Breast epithelium (tissue), 4 donors: ENCODE measurements around the gene AKAP3. TPM values are rescaled to one million over a fixed set of nuclear protein-coding genes. Genes with fewer than 3 reads are reported as not detected.

Experiments used
- DNase-seq, 2 donors: peaks; one replicate each; pipeline ENCODE4 v3.0.0-alpha.2; 2019; ENCODE audit warnings: low spot score in 2 of 2
- H3K27ac ChIP-seq, 2 donors: fragments of 200-600 bp; sonication (generic) in 1 of 2; one replicate each; pipeline ENCODE4 v1.5.1; 2016 to 2019; ENCODE audit warnings: mild to moderate bottlenecking in 1 of 2
- H3K27me3 ChIP-seq, 2 donors: fragments of 200-600 bp; sonication (generic) in 1 of 2; one replicate each; pipeline versions ENCODE4 v1.5.1 to v1.6.0; 2017 to 2019; ENCODE audit warnings: control low read depth in 1 of 2, mild to moderate bottlenecking in 1 of 2
- H3K36me3 ChIP-seq: fragments of 200-600 bp; one replicate; pipeline ENCODE4 v1.5.1; 2019
- H3K4me1 ChIP-seq, 2 donors: fragments of 200-600 bp; sonication (generic); one replicate each; pipeline ENCODE4 v1.5.1; 2016 to 2019; ENCODE audit warnings: control low read depth in 1 of 2
- H3K4me3 ChIP-seq, 3 donors: fragments of 200-600 bp; sonication (generic); 1 replicate in 2 of 3; 2 replicates in 1 of 3; pipeline ENCODE4 v1.5.1; 2016 to 2019; ENCODE audit warnings: mild to moderate bottlenecking in 3 of 3, moderate library complexity in 2 of 3
- H3K9me3 ChIP-seq, 2 donors: fragments of 200-600 bp; sonication (generic) in 1 of 2; one replicate each; pipeline ENCODE4 v1.5.1; 2016 to 2019; ENCODE audit warnings: control low read depth in 1 of 2
- POLR2A ChIP-seq: fragments of 450-650 bp; IDR thresholded peaks from one replicate; pipeline ENCODE4 v1.6.1; 2016; ENCODE audit warnings: antibody characterized with exemption, mild to moderate bottlenecking, moderate library complexity
- POLR2AphosphoS5 ChIP-seq, 3 donors: sonication (generic); formaldehyde crosslinking; IDR thresholded peaks; one replicate each; pipeline ENCODE4 v1.6.1; 2017; ENCODE audit warnings: antibody characterized with exemption in 3 of 3
- intact Hi-C: fragments of 100-400 bp; cut with DNase I; formaldehyde crosslinking; loops from one replicate; pipeline ENCODE4 v1.15.1; 2023; ENCODE audit warnings: low total_unique reads
- total RNA-seq, 3 donors: library from RNA; depleted of rRNA; stranded (reverse); fragments of >200 nt; gene quantifications; one replicate each; pipeline ENCODE4 v1.1.0, GENCODE V29; 2016
- TF ChIP-seq, protein P1 (sequence below), 3 donors: fragments of 450-650 bp; IDR thresholded peaks; one replicate each; pipeline ENCODE4 v1.5.1; 2016 to 2017; ENCODE audit warnings: antibody characterized with exemption in 3 of 3, mild to moderate bottlenecking in 3 of 3, moderate library complexity in 3 of 3

Gene AKAP3
- total RNA-seq, 3 donors from 2014 or later: 0.33 to 2.2 (median 2.2) TPM

DNA sequence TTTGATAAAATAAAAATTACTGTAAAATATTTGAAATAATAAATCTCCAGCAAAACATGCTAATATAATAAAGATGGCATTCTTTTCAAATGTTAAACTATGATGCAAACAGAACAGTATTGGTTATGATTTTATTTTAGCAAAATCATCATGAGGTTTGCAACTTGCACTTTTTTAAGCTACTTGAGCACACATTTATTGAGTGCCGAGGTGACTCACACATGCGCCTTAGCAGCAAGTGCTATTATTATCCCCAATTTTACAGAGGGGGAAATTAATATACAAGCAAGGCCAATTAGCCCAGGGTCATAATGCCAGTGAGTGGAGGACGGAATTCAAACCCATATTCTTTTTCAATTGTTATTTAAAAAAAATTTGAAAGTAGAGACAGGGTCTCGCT is 79.6 kb downstream of the AKAP3 start:
- Histone ChIP-seq H3K4me1 (no peaks in the 10 kb centered on the region), H3K4me3 (no peak overlapping the region), H3K27ac (no peak overlapping the region), H3K9me3 (no peaks in the 10 kb centered on the region), H3K27me3 (no peaks in the 10 kb centered on the region), H3K36me3 (no peaks in the 10 kb centered on the region)
- intact Hi-C loops: no loop called here
- no peak for TF ChIP-seq POLR2A
- TF ChIP-seq, protein P1, sequence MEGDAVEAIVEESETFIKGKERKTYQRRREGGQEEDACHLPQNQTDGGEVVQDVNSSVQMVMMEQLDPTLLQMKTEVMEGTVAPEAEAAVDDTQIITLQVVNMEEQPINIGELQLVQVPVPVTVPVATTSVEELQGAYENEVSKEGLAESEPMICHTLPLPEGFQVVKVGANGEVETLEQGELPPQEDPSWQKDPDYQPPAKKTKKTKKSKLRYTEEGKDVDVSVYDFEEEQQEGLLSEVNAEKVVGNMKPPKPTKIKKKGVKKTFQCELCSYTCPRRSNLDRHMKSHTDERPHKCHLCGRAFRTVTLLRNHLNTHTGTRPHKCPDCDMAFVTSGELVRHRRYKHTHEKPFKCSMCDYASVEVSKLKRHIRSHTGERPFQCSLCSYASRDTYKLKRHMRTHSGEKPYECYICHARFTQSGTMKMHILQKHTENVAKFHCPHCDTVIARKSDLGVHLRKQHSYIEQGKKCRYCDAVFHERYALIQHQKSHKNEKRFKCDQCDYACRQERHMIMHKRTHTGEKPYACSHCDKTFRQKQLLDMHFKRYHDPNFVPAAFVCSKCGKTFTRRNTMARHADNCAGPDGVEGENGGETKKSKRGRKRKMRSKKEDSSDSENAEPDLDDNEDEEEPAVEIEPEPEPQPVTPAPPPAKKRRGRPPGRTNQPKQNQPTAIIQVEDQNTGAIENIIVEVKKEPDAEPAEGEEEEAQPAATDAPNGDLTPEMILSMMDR (IDR thresholded peaks at IDR 0.05): no peak
- TF ChIP-seq POLR2AphosphoS5 (IDR thresholded peaks at IDR 0.05): no peak
- DNase-seq: no peak

DNA sequence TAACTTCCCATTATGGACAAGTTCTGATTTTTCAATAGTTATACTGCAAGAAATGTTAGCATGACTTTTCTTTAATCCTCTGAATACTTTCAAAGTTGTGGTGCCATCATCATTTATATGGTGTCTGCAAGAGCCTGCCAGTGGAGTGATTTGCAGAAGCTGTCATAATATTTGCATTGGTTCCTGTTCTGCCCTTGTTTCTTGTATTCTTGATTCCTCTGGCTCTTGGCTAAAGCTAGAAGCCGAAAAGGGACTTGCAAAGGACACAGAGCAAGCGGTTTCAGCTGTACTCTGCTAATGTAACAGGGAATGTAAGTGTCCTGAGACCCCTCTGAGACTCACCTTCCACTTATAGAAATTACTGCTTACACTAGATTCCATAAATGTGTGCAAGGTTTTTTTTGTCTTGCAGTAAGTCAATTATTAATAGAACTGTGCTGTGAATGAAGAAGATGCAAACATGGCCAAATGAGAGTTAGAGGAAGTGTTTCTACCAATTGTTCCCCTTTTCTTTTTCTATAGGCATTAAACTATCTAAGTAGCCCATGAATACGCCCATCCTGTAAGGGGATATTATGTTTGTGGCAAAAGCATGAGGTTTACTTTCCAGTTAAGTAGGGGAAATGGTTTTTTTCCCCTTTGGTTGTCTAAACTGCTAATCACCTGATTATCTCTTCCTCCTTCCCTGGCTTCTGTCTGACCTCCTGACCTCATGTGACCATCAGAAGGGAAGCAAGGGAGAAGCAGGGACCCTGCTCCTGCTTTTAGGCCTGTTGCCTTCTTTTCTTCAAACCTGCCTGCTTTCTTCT is 81.6 kb downstream of the AKAP3 start:
- Histone ChIP-seq H3K4me3 (no peak overlapping the region), H3K9me3 (no peaks in the 10 kb centered on the region), H3K27me3 (no peaks in the 10 kb centered on the region), H3K36me3 (no peaks in the 10 kb centered on the region), H3K4me1 (no peaks in the 10 kb centered on the region), H3K27ac (no peak overlapping the region)
- TF ChIP-seq, protein P1 (IDR thresholded peaks at IDR 0.05): no peak
- TF ChIP-seq POLR2AphosphoS5 (IDR thresholded peaks at IDR 0.05) (no peak), POLR2A (no peak)
- DNase-seq: no peak
- intact Hi-C loops: no loop called here

DNA sequence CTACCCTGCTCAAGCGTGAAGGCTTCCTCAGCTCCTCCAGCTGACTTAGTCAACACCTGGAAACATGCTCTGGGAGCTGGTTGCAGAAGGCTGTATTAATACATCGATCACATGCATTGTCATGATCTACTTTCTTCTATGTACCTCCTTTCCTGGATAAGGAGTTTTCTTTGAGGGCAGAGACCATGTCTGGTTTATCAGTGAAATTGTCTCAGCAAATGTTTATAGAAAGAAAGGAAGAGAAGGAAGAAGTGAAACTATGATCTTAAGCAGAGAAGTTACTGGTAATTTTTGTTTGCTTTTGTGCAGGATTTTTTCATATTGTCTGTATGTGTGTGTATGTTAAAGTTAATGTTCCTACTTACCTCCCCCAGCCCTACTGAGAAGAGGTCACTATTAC is 82.4 kb downstream of the AKAP3 start:
- no peak overlapping the region for H3K27ac ChIP-seq
- no peak for DNase-seq

More for the DNA sequence above, 82.4 kb downstream of the AKAP3 start:
- TF ChIP-seq POLR2AphosphoS5 (IDR thresholded peaks at IDR 0.05) (no peak), POLR2A (no peak)
- TF ChIP-seq, protein P1 (IDR thresholded peaks at IDR 0.05): no peak
- intact Hi-C loops: no loop called here
- H3K36me3 ChIP-seq: no peaks in the 10 kb centered on the region
- H3K27me3 ChIP-seq: no peaks in the 10 kb centered on the region
- no peaks in the 10 kb centered on the region for H3K9me3 ChIP-seq
- no peak overlapping the region for H3K4me3 ChIP-seq
- H3K4me1 ChIP-seq: no peaks in the 10 kb centered on the region

Other genes starting within 250 kb of the AKAP3 start
- gene FGF6, start 203.2 kb downstream of the AKAP3 start, total RNA-seq: not detected
- 1 to 10 TPM; 2.1 to 5.4 (median 2.9) TPM for gene RAD51AP1, start 110.2 kb downstream of the AKAP3 start, total RNA-seq
- 10 to 100 TPM; 18.6 to 38.0 (median 29.0) TPM for gene DYRK4, start 86.8 kb downstream of the AKAP3 start, total RNA-seq
- gene NDUFA9, start 63 bp upstream of the AKAP3 start, total RNA-seq: 10 to 100 TPM; 18.7 to 29.9 (median 26.5) TPM
- gene GALNT8, start 71.3 kb upstream of the AKAP3 start, total RNA-seq: 1 to 10 TPM; 1.3 to 2.7 (median 1.6) TPM